Stimulated activated memory B cell treated with anti-CD40 and anti-IgM and Interleukin-4, amounts not matched to agents 10 μg/mL and 1 μg/mL and 100 μg/mL, for 72 hours (primary cell): ENCODE measurements around the gene SEC16A.

ENCODE experiments used
- ATAC-seq: fragments of 150-1000 bp; cut with Tn5 transposase; 2 replicates; pipeline ENCODE4 v1.10.0; 2021
- H3K27ac Mint-ChIP-seq: one replicate; pipeline ENCODE4 v1.8.0; 2022; ENCODE audit warnings: mild to moderate bottlenecking, mixed read lengths
- H3K27me3 Mint-ChIP-seq: one replicate; pipeline ENCODE4 v1.8.0; 2022; ENCODE audit warnings: mixed read lengths
- H3K36me3 Mint-ChIP-seq: one replicate; pipeline ENCODE4 v1.8.0; 2022; ENCODE audit warnings: mixed read lengths
- H3K4me1 Mint-ChIP-seq: one replicate; pipeline ENCODE4 v1.8.0; 2022; ENCODE audit warnings: mixed read lengths
- H3K4me3 Mint-ChIP-seq: one replicate; pipeline ENCODE4 v1.8.0; 2022; ENCODE audit warnings: mild to moderate bottlenecking, moderate library complexity, mixed read lengths
- H3K9me3 Mint-ChIP-seq: one replicate; pipeline ENCODE4 v1.8.0; 2022; ENCODE audit warnings: mixed read lengths

SEC16A gene

DNA sequence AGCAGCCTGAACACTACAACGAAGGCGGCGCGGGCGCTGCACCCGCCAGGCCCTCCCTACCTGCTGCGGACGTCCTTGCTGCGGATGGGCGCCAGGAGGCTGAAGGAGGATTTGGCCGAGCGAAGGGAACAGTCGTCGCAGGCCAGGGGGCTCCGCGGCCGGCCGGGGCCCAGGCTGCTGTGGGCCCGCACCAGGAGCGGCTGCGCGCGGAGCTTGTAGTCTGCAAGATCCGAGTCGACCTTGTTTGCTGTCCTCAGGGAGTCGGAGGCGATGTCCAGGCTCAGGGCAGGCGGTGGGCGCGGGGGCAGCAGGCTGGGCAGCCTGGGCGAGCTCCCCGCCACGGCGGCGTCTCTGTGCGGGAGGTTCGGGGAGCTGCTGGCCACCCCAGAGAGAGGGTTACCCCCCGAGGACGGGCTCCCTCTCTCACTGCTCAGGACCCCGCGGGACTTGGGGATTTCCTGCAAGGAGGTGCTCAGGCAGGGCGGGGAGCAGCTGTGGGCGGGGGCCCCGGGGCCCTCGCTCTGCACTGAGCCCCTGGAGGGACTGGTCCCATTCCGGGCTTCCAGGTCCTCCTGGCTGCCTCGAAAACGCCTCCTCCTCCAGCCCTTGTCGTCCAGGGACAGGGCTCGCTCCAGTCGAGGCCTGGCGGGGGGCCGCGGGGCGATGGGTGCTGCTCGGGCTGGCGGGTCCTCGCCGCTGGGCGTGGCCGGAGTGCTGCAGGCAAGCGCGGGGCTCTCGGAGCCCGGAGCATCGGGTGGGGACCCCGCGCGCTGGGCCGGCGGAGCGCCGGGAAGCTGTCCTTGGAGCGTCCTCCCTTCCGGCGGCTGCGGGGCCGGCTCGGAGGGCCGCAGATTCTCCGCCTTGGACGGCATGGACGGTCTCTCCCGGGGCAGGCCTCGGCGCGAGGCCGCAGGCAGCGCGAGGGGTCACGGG, 44.0 kb downstream of the SEC16A start:
- Mint-ChIP-seq H3K36me3 (peaks cover 27% of the 10 kb centered on the region), H3K4me1 (peaks cover 29% of the 10 kb centered on the region)

DNA sequence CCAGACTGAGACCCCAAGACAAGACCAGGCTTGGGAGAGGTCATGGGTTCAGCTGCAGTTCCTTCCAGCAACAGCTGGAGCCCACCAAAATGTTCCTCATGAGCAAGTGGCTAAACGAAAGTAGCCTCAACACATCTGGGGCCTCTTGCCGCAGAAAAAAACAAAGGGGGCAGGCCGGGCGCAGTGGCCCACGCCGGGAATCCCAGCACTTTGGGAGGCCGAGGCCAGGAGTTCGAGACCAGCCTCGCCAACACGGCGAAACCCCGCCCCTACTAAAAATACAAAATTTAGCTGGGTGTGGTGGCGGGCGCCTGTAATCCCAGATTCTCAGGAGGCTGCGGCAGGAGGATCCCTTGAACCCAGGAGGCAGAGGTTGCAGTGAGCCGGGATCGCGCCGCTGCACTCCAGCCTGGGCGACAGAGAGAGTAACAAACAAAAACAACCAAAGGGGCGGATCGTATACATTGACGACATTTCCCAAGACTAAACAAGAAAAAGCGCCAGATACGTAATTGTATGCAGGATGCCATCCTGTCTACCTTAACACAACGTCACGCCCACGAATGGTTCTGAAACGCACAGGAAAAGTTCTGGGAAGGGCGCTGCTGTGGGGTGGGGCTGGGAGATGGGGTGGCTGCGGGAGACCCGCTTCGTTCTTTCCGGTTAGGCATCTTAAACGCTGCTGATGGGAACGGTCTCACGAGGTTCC, 44.8 kb downstream of the SEC16A start:
- Mint-ChIP-seq H3K27me3 (no peaks in the 10 kb centered on the region), H3K27ac (peak overlapping the region; percentile 64), H3K9me3 (no peaks in the 10 kb centered on the region), H3K4me3 (peak overlapping the region; percentile 78), H3K4me1 (peaks cover 29% of the 10 kb centered on the region), H3K36me3 (peaks cover 18% of the 10 kb centered on the region)
- no peak for ATAC-seq

More for the DNA sequence above, 44.0 kb downstream of the SEC16A start:
- Mint-ChIP-seq H3K27ac (peak overlapping the region; percentile 64), H3K4me3 (peak overlapping the region; percentile 78), H3K27me3 (no peaks in the 10 kb centered on the region), H3K9me3 (no peaks in the 10 kb centered on the region)
- peak; percentile 84 for ATAC-seq

DNA sequence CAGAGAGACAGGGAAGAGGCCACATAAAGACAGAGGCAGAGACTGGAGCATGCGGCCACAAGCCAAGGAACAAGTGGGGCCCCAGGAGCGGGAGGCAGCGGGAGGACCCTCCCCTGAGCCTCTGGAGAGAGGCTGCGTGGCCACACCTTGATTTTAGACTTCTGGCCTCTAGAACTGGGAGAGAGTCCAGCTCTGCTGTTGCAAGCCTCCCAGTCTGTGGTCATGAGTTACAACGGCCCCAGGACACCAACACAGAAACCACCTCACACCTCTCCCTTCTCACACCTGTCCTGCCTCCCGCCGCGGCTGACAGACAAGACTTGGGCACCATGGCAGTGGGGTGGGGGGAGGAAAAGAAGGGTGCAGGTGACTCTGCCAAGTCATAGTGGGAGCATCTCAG, 45.4 kb downstream of the SEC16A start:
- Mint-ChIP-seq H3K27me3 (no peaks in the 10 kb centered on the region), H3K9me3 (no peaks in the 10 kb centered on the region), H3K4me3 (peak overlapping the region; percentile 78), H3K27ac (peak overlapping the region; percentile 64), H3K36me3 (peaks cover 13% of the 10 kb centered on the region), H3K4me1 (peaks cover 29% of the 10 kb centered on the region)
- ATAC-seq: no peak

DNA sequence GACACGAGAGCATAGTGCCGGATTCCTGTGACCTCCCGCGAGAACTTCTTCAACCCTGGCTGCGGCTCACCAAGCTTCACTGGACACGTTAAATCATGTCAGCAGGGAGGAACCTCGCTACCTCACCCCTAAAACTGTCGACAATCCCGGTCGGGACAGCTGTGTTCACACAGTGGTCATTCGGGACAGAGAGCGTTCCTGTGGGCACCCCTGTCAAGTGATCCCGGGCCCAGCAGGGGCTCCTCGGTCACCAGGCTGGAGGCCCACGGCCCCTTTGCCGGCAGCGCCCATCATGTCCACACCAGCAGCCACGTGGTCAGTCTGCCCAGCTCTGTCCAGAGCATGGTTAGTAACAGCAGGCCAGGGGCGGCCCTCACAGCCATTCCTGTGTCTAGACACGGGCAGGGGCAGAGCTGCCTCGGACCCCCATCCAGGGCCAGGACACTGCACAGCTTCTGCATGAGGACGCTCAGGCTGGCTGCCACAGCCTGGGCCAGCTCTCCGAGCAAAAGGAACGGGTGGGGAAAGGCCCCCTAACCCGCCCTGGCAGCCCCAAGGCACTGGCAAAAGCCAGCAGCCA, 46.7 kb downstream of the SEC16A start:
- ATAC-seq: no peak
- H3K9me3 Mint-ChIP-seq: no peaks in the 10 kb centered on the region
- H3K4me3 Mint-ChIP-seq: no peak overlapping the region
- H3K4me1 Mint-ChIP-seq: peaks cover 29% of the 10 kb centered on the region
- no peaks in the 10 kb centered on the region for H3K27me3 Mint-ChIP-seq
- peaks cover 3% of the 10 kb centered on the region for H3K36me3 Mint-ChIP-seq
- no peak overlapping the region for H3K27ac Mint-ChIP-seq

DNA sequence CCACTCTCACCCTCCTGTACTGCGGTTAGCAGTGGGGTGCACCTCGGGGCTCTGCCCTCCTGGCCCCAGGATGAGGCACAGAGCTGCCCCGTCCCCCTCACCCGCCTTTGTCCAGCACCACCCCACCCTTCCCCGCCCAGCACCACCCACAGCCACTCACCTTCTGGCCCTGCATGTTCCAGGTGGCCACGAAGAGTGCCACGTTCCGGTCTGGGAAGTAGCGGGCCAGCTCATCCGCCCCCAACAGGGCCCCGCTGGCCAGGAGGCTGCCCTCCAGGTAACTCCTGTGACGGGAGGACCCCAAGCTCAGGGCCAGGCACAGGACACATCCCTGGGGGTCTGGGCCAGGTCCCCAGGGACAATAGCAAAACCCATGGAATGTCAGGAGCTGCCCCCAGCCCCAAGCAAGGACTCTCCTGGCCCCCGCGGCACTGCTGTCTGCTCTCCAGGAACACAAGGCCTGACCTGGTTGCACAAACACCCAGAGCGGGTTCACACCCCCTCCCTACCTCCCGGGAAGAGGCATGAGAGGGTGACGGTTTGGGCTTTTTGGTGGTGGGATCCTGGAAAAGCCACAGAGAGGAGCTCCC, 48.2 kb downstream of the SEC16A start:
- Mint-ChIP-seq H3K4me3 (no peak overlapping the region), H3K36me3 (peaks cover 5% of the 10 kb centered on the region), H3K27me3 (no peaks in the 10 kb centered on the region), H3K27ac (no peak overlapping the region), H3K9me3 (no peaks in the 10 kb centered on the region), H3K4me1 (peaks cover 29% of the 10 kb centered on the region)
- ATAC-seq: no peak

DNA sequence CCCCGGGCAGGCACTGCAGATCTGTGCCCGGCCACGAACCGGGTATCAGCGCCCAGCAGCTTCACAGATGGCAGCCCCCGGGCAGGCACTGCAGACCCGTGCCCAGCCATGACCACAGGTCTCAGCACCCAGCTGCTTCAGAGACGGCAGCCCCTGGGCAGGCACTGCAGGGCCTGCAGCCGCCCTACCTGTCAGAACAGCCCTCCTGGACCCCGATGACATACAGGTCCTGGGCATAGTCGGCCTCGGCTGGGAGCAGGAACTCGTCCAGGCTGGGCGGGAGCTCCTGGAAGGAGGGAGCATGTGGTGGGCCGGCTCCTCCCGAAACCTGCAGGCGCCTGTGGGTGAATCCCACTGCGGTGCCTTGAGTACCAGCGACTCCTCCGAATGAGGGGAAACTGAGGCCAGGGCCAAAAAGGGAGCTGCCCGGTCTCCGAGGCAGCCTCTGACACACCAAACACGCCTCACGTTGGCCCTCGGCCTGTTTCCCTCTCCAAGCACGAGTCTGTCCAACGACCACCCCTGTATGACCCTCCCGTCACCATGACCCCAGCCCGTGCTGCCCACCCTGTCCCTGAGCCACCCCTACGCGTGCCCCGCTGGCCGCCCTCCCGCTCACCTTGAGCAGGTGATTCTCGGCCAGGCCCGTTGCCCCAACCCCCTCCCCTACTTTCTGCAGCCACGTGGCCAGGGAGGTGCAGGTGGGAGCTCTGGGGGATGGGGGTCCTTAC, 48.8 kb downstream of the SEC16A start:
- Mint-ChIP-seq H3K27me3 (no peaks in the 10 kb centered on the region), H3K4me1 (peaks cover 29% of the 10 kb centered on the region), H3K4me3 (no peak overlapping the region), H3K27ac (no peak overlapping the region), H3K9me3 (no peaks in the 10 kb centered on the region), H3K36me3 (peaks cover 5% of the 10 kb centered on the region)
- ATAC-seq: no peak

DNA sequence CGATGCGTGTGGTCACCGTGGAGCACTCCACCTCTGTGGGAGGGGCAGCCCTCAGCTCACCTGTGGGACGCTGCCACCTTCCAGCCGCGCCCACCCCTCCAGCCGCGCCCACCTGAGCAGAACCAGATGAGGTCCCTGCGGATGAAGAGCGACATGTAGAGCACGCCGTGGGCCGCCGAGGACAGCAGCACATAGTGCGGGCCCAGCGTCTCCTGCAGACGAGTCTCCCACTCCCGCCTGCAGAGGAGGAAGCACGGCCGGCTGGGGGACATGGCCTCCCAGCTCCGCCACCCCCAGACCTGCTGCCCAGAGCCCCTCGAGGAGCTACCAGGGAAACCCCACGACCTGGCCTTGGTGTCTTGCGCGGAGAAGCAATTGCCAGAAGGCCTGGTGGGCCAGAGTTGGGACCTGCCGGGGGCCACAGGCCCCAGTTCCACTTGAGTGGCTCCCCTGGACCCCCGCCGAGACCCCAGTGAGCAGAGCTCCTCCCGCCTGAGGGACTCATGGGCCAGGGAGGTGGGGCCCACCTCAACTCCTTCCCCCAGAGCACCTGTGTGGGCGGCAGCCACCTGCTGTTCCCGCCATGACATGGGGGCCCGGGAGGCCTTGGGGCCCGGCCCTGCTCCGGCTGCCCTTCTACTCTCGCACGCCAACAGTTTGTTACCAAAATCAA, 49.7 kb downstream of the SEC16A start:
- no peak for ATAC-seq
- Mint-ChIP-seq H3K36me3 (peaks cover 5% of the 10 kb centered on the region), H3K27me3 (no peaks in the 10 kb centered on the region), H3K4me1 (peaks cover 26% of the 10 kb centered on the region), H3K9me3 (no peaks in the 10 kb centered on the region), H3K4me3 (no peak overlapping the region), H3K27ac (no peak overlapping the region)

DNA sequence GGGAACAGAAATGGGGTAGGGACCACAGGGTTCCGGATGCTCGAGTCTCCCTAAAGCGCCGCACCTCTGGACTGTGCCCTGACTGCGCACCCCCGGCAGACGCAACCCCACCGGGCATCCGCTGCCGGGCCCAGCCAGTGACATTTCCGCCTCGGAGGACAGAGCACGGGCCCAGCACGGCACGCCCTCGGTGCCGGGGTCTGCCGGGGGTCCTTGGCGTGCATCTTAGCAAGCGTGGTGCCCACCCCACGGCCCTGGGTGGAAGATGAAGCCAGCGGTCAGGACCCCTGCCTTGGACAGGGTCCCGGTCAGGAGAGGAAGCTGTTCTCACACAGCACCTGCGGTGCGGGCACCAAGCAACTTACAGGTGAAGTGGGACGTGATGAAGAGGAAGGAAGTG, 50.2 kb downstream of the SEC16A start:
- H3K27ac Mint-ChIP-seq: no peak overlapping the region
- no peak for ATAC-seq

DNA sequence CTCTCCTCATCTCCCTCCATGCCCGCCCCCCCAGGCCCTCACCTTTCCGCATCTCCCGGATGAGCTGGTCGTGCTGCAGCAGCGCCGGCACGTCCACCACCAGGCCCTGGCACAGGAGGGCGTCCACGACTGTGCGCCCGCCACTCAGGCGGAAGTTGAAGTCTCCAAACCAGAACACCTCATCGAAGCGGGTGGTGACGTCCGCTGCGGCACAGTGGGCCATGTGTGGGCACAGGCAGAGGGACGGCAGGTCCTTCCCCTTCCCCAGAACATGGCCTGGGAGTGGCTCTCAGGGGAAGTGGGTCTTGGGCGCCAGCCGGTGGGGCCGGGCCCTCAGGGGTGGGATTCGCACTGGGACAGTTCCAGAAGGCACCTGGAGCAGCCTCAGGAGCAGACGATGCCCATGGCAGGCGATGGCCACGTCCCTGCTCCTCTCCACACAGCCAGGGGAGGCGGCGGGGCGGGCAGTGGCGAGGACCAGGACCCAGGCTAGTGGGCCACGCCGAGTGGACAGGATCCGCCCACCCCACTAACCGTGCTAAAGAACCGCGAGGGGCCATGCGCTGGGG, 51.0 kb downstream of the SEC16A start:
- H3K9me3 Mint-ChIP-seq: no peaks in the 10 kb centered on the region
- H3K27me3 Mint-ChIP-seq: no peaks in the 10 kb centered on the region
- H3K4me1 Mint-ChIP-seq: peaks cover 13% of the 10 kb centered on the region
- no peak for ATAC-seq
- H3K27ac Mint-ChIP-seq: no peak overlapping the region
- no peak overlapping the region for H3K4me3 Mint-ChIP-seq
- H3K36me3 Mint-ChIP-seq: peaks cover 5% of the 10 kb centered on the region

More for the DNA sequence above, 50.2 kb downstream of the SEC16A start:
- H3K4me3 Mint-ChIP-seq: no peak overlapping the region
- H3K9me3 Mint-ChIP-seq: no peaks in the 10 kb centered on the region
- H3K27me3 Mint-ChIP-seq: no peaks in the 10 kb centered on the region
- peaks cover 20% of the 10 kb centered on the region for H3K4me1 Mint-ChIP-seq
- peaks cover 5% of the 10 kb centered on the region for H3K36me3 Mint-ChIP-seq

DNA sequence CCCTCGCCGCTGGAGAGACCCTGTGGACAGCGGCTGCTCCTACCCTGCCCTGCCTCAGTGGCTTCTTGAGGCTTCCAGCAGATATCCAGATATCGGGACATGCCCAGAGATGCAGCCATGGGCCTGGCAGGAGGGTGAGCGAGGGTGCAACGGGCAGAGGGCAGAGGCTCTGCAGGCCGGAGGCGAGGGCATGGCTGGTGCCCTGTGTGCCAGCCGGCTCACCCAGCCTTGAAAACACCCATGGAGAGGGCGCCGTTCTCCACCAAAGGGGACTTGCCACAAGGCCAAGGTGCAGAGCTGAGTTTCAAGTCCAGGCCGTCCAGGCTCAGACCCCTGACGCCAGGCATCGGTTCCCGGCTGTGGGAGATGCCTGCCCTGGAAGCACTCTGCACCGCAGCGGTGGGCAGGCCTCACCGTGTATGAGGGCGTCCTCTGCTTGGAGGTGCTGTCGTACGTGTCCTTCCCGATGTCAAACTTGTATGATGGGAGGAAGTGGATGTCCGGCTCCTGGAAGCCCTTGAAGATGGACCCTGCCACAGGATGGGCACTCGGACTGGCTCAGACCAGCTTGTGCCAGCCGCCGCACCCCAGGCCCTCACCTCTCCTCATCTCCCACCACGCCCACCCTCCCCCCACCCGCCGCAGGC, 52.1 kb downstream of the SEC16A start:
- H3K4me1 Mint-ChIP-seq: peaks cover 1% of the 10 kb centered on the region
- H3K27me3 Mint-ChIP-seq: no peaks in the 10 kb centered on the region
- no peaks in the 10 kb centered on the region for H3K9me3 Mint-ChIP-seq
- H3K4me3 Mint-ChIP-seq: no peak overlapping the region
- H3K27ac Mint-ChIP-seq: no peak overlapping the region
- no peak for ATAC-seq
- H3K36me3 Mint-ChIP-seq: peaks cover 6% of the 10 kb centered on the region

DNA sequence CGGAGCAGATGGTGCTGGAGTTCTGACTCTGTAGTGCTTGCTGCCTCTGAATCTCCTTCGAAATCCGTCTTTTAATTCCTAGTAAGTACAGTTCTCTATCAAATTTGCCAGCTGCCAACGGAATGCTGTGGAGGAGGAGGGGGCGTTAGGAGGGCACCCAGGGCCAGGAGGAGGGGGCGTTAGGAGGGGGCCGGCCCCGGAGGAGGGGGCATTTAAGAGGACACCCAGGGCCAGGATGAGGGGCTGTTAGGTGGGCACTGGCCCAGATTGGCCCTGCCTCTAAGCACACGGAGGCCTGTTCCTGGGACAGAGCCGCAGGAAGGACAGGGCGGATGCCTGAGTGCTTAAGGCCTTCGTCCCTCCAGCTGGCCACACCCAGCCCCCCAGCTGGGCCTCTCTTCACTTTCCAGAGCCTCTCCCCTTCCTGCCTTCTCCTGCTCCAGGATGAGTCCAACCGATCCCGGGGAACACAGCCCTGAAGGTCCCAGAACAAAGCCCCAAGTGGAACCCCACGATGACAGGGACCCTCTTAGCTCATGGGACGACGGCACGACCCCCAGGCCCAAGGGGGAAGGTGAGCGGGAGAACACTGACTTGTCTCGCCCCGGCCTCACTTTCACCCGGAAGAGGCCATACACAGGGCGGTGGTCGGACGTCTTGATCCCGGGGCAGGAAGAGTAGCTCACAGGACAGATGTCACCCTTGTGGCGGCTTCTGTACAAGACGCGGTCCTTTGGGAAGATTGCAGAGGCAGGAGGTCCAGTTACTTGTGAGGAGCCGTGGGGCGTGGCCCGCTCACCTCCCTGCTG, 53.0 kb downstream of the SEC16A start:
- Mint-ChIP-seq H3K4me1 (no peaks in the 10 kb centered on the region), H3K27me3 (no peaks in the 10 kb centered on the region), H3K27ac (no peak overlapping the region), H3K9me3 (no peaks in the 10 kb centered on the region), H3K36me3 (peaks cover 14% of the 10 kb centered on the region), H3K4me3 (no peak overlapping the region)
- ATAC-seq: no peak

DNA sequence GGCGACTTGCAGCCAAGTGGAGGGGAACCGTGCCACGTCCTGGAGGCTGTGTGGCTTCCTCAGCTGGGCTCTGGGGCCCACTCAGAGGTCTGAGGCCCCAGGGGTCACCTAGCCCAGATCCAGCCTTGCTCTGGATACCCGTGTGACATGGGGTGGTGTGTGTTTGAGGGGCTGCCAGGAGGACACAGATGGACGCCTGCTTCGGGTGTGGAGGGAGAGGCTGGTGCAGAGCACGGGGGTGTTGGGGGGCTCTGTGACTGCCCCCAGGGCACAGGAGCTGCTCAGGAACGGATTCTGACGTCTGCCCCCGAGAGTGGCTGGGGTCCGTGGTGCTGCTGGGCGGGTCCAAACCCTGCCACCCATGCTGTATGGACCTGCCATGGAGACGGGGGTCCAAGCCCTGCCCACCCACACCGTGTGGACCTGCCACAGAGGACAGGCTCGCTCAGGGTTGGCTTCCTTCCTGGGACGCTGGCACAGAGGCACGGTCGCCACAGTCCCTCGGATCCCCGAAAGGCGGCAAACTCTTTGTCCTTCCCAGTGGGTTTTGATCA, 53.7 kb downstream of the SEC16A start:
- no peaks in the 10 kb centered on the region for H3K27me3 Mint-ChIP-seq

DNA sequence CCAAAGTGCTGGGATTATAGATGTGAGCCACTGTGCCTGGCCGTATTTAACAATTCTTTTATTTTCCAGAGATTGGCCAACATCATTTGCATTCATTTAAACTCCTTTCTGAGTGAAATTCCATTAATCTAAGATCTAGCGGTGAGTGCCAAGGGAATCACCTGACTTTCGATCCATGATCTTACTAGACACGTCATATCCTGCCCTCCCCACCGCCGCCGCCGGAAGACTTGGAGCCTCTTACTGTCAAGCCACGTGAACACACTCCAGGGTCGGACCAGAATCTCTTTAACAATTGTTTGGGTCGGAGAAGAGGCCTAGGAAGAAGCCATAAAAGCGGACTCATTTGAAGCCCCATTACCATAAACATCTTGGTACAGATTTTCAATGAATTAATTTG, 56.1 kb downstream of the SEC16A start:
- H3K9me3 Mint-ChIP-seq: no peaks in the 10 kb centered on the region
- no peak overlapping the region for H3K27ac Mint-ChIP-seq
- no peaks in the 10 kb centered on the region for H3K4me1 Mint-ChIP-seq
- no peaks in the 10 kb centered on the region for H3K27me3 Mint-ChIP-seq
- peaks cover 32% of the 10 kb centered on the region for H3K36me3 Mint-ChIP-seq
- H3K4me3 Mint-ChIP-seq: no peak overlapping the region
- no peak for ATAC-seq

More for the DNA sequence above, 53.7 kb downstream of the SEC16A start:
- H3K36me3 Mint-ChIP-seq: peaks cover 15% of the 10 kb centered on the region
- H3K4me3 Mint-ChIP-seq: no peak overlapping the region
- H3K27ac Mint-ChIP-seq: no peak overlapping the region
- no peaks in the 10 kb centered on the region for H3K9me3 Mint-ChIP-seq
- peak; percentile 20 for ATAC-seq
- no peaks in the 10 kb centered on the region for H3K4me1 Mint-ChIP-seq
